HL-60 (cell line): ENCODE data around the gene GOLGB1.

Source experiments
- DNase-seq, 2 experiments: peaks; one replicate each; pipeline ENCODE4 v3.0.0-alpha.2; 2010 to 2020; ENCODE audit warnings: low read depth in 1 of 2, low spot score in 1 of 2
- H3K27ac ChIP-seq: fragments of 250-450 bp; sonication (Bioruptor Pico); replicated peaks from 2 replicates; pipeline ENCODE4 v1.5.1; 2020; ENCODE audit warnings: mild to moderate bottlenecking, moderate library complexity
- H3K27me3 ChIP-seq: fragments of 250-450 bp; sonication (Bioruptor Pico); 2 replicates; pipeline ENCODE4 v1.5.1; 2021; ENCODE audit warnings: mild to moderate bottlenecking, moderate library complexity; ENCODE audit not compliant: insufficient read depth, poor library complexity, severe bottlenecking
- H3K4me3 ChIP-seq: replicated peaks from 2 replicates; pipeline ENCODE4 v1.5.1; 2011; ENCODE audit warnings: mild to moderate bottlenecking, control low read depth, low read length; ENCODE audit not compliant: insufficient read depth
- CTCF ChIP-seq: IDR thresholded peaks from one replicate; pipeline ENCODE4 v1.5.1; 2011; ENCODE audit warnings: low read length, control low read depth, inconsistent platforms; ENCODE audit not compliant: insufficient read depth
- GABPA ChIP-seq: IDR thresholded peaks from 2 replicates; pipeline ENCODE4 v1.6.1; 2012; ENCODE audit warnings: low read depth
- POLR2AphosphoS5 ChIP-seq: IDR thresholded peaks from 2 replicates; pipeline ENCODE4 v1.6.1; 2012; ENCODE audit warnings: low read depth
- REST ChIP-seq: IDR thresholded peaks from 2 replicates; pipeline ENCODE4 v1.6.1; 2012; ENCODE audit warnings: low read depth; ENCODE audit not compliant: insufficient replicate concordance
- SPI1 ChIP-seq: IDR thresholded peaks from 2 replicates; pipeline ENCODE4 v1.6.1; 2012; ENCODE audit warnings: low read depth, mild to moderate bottlenecking, borderline replicate concordance

GOLGB1 gene

GRCh38 chr3:121769246-121769645 lies 19.7 kb upstream of the GOLGB1 start:
- Histone ChIP-seq H3K27ac (no peak overlapping the region), H3K27me3 (no peaks in the 10 kb centered on the region), H3K4me3 (no peak overlapping the region)
- DNase-seq, result no peak
- TF ChIP-seq REST (no peak), GABPA (no peak), POLR2AphosphoS5 (no peak), SPI1 (no peak), CTCF (no peak)

- TF ChIP-seq SPI1 (peak; percentile 93), CTCF (no peak)
- Histone ChIP-seq H3K27ac (no peak overlapping the region), H3K27me3 (no peaks in the 10 kb centered on the region), H3K4me3 (no peak overlapping the region)
- DNase-seq, result peak in 1 of 2 experiments; percentile 16
Measured at GRCh38 chr3:121768452-121768851, 18.9 kb upstream of the GOLGB1 start.

GRCh38 chr3:121759541-121760202 lies 10.1 kb upstream of the GOLGB1 start:
- no peaks in the 10 kb centered on the region for H3K27me3 ChIP-seq
- no peak overlapping the region for H3K27ac ChIP-seq
- DNase-seq, result no peak
- no peak overlapping the region for H3K4me3 ChIP-seq
- TF ChIP-seq REST (no peak), GABPA (no peak), SPI1 (no peak), POLR2AphosphoS5 (no peak), CTCF (no peak)

GRCh38 chr3:121758727-121759450 lies 9.3 kb upstream of the GOLGB1 start:
- H3K27ac ChIP-seq, result no peak overlapping the region
- no peak for TF ChIP-seq CTCF
- TF ChIP-seq REST, result no peak
- TF ChIP-seq GABPA, result no peak
- TF ChIP-seq SPI1, result no peak
- TF ChIP-seq POLR2AphosphoS5, result no peak
- no peak overlapping the region for H3K4me3 ChIP-seq
- no peaks in the 10 kb centered on the region for H3K27me3 ChIP-seq
- DNase-seq, result no peak
